ENCODE results near the gene PFKL. TPM values are rescaled to one million over a fixed set of nuclear protein-coding genes. Genes with fewer than 3 reads are reported as not detected.

Gene PFKL
- total RNA-seq, 1 experiment from 2014 or later: 150 TPM

DNA sequence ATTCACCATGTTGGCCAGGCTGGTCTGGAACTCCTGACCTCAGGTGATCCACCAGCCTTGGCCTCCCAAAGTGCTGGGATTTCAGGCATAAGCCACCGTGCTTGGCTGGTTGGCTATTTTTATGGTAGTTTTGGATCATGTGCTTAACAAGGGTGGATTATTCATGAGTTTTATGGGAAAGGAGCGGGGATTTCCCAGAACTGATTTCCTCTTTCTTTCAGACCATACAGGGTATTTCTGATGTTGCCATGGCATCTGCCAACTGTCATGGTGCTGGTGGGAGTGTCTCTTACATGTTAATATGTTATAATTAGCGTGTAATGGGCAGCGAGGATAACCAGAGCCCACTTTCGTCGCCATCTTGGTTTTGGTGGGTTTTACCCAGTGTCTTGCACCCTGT lies 56.8 kb downstream of the PFKL start (continued):
- TF ChIP-seq, protein P1, sequence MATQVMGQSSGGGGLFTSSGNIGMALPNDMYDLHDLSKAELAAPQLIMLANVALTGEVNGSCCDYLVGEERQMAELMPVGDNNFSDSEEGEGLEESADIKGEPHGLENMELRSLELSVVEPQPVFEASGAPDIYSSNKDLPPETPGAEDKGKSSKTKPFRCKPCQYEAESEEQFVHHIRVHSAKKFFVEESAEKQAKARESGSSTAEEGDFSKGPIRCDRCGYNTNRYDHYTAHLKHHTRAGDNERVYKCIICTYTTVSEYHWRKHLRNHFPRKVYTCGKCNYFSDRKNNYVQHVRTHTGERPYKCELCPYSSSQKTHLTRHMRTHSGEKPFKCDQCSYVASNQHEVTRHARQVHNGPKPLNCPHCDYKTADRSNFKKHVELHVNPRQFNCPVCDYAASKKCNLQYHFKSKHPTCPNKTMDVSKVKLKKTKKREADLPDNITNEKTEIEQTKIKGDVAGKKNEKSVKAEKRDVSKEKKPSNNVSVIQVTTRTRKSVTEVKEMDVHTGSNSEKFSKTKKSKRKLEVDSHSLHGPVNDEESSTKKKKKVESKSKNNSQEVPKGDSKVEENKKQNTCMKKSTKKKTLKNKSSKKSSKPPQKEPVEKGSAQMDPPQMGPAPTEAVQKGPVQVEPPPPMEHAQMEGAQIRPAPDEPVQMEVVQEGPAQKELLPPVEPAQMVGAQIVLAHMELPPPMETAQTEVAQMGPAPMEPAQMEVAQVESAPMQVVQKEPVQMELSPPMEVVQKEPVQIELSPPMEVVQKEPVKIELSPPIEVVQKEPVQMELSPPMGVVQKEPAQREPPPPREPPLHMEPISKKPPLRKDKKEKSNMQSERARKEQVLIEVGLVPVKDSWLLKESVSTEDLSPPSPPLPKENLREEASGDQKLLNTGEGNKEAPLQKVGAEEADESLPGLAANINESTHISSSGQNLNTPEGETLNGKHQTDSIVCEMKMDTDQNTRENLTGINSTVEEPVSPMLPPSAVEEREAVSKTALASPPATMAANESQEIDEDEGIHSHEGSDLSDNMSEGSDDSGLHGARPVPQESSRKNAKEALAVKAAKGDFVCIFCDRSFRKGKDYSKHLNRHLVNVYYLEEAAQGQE (IDR thresholded peaks at IDR 0.05; ENCODE audit: low read depth): no peak

DNA sequence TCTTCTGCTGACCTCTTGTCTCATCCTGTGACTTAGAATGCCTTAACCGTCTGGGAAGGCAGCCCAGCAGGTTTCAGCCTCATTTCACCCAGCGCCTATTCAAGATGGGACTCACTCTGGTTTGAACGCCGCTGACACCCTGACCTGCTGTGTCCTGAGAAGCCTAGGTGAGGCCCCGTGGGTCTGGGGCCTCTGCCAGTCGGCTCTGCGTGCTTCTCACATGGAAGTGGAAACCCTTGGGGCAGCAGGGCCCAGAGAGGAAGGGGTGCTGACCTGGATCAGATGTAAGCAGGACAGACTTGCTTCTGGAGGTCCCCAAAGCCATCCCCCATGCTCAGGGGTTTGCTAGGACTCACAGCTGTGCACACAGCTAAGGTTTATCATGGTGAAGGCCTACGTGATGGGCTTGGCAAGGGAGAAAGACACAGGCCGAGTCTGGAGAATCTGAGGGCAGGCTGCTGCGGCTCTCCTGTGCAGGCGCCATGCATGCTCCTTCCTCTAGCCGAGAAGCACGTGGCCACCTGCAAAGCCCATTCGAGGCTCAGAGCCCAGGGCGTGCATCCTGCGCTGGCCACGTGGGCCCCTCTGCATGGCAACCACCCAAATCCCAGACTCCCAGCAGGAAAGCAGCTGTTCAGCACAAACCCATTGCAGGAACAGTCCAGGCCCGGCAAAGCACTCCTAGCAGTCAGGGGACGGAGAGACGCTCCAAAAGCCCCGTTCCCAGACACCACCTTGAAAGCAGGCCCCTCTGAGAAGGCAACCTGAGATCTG lies 57.4 kb downstream of the PFKL start:
- Histone ChIP-seq H2AFZ (ENCODE audit: low read depth, low read length, poor library complexity, severe bottlenecking) (no peak overlapping the region), H3K36me3 (ENCODE audit: control insufficient read depth in 1 of 2, insufficient read depth in 2 of 2, low read length in 2 of 2) (no peaks in the 10 kb centered on the region), H3K4me1 (ENCODE audit: control insufficient read depth in 1 of 2, insufficient read depth in 2 of 2, low read length in 2 of 2) (no peaks in the 10 kb centered on the region), H3K4me2 (ENCODE audit: low read length) (no peak overlapping the region), H3K9ac (ENCODE audit: low read length) (no peak overlapping the region), H3K79me2 (ENCODE audit: insufficient read depth, low read length) (no peaks in the 10 kb centered on the region), H4K20me1 (ENCODE audit: insufficient read depth) (no peaks in the 10 kb centered on the region), H3K9me2 (ENCODE audit: insufficient read depth) (no peaks in the 10 kb centered on the region), H3K4me3 (replicated peaks in 1 of 2; ENCODE audit: low read depth in 1 of 2, low read length in 2 of 2) (no peak overlapping the region), H3K27me3 (ENCODE audit: insufficient read depth, low read length) (no peaks in the 10 kb centered on the region), H3K9me3 (ENCODE audit: control insufficient read depth in 1 of 2, insufficient read depth in 1 of 2, low read depth in 1 of 2, low read length in 2 of 2) (no peaks in the 10 kb centered on the region), H3K27ac (ENCODE audit: low read depth, low read length) (no peak overlapping the region)
- ChIA-PET RAD21 (ENCODE audit: low non-redundant PET in 1 of 2, low total read pairs in 2 of 2, uncharacterized antibody in 2 of 2, unreplicated experiment in 2 of 2) (no interaction called here), CTCF (no interaction called here), POLR2A (no interaction called here)
- no peak for DNase-seq (ENCODE audit: low read depth, low spot score)
- intact Hi-C loops (cut with micrococcal nuclease): no loop called here
- no peak for ATAC-seq
- BruUV-seq (replicated peaks): no TSS peak
- TF ChIP-seq EGR1 (IDR thresholded peaks at IDR 0.05; ENCODE audit: low read depth): no peak

DNA sequence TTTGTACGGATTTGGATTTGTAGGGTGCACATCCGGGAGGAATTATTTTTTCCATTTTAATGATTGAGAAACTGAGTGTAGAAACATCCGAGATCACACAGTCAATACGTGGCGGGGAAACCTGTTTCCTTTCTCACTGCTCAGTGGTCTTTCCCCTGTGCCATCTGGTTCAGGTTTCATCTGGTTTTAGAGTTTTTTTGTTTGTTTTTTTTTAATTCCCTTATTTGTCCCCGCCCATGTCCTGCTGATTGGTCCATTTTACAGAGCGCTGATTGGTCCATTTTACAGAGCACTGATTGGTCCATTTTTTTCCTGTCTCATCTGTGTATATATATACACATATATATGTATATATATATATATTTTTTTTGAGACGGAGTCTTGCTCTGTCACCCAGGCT lies 59.5 kb downstream of the PFKL start:
- H3K27me3 ChIP-seq (ENCODE audit: insufficient read depth, low read length): no peaks in the 10 kb centered on the region
- H3K4me2 ChIP-seq (ENCODE audit: low read length): no peak overlapping the region
- BruUV-seq (replicated peaks): no TSS peak
- H3K9ac ChIP-seq (ENCODE audit: low read length): no peak overlapping the region
- no peaks in the 10 kb centered on the region for H4K20me1 ChIP-seq (ENCODE audit: insufficient read depth)
- CTCF ChIA-PET: no interaction called here
- intact Hi-C loops (cut with micrococcal nuclease): no loop called here
- H3K4me1 ChIP-seq (ENCODE audit: control insufficient read depth in 1 of 2, insufficient read depth in 2 of 2, low read length in 2 of 2): no peaks in the 10 kb centered on the region
- ATAC-seq (no peak), DNase-seq (ENCODE audit: low read depth, low spot score) (no peak)
- H3K27ac ChIP-seq (ENCODE audit: low read depth, low read length): no peak overlapping the region
- H3K36me3 ChIP-seq (ENCODE audit: control insufficient read depth in 1 of 2, insufficient read depth in 2 of 2, low read length in 2 of 2): no peaks in the 10 kb centered on the region
- no peaks in the 10 kb centered on the region; a peak in 1 of 4 replicates for H3K9me3 ChIP-seq (ENCODE audit: control insufficient read depth in 1 of 2, insufficient read depth in 1 of 2, low read depth in 1 of 2, low read length in 2 of 2)
- no peak overlapping the region for H3K4me3 ChIP-seq (replicated peaks in 1 of 2; ENCODE audit: low read depth in 1 of 2, low read length in 2 of 2)
- no peaks in the 10 kb centered on the region for H3K79me2 ChIP-seq (ENCODE audit: insufficient read depth, low read length)
- no peak overlapping the region for H2AFZ ChIP-seq (ENCODE audit: low read depth, low read length, poor library complexity, severe bottlenecking)
- RAD21 ChIA-PET (ENCODE audit: low non-redundant PET in 1 of 2, low total read pairs in 2 of 2, uncharacterized antibody in 2 of 2, unreplicated experiment in 2 of 2): no interaction called here
- no peaks in the 10 kb centered on the region for H3K9me2 ChIP-seq (ENCODE audit: insufficient read depth)
- POLR2A ChIA-PET: no interaction called here
- TF ChIP-seq ZFX (IDR thresholded peaks at IDR 0.05) (no peak), TCF7L2 (IDR thresholded peaks at IDR 0.05; ENCODE audit: borderline replicate concordance, extremely low read depth, insufficient read depth, insufficient read length) (no peak), EZH2 (IDR thresholded peaks at IDR 0.05) (no peak), YY1 (IDR thresholded peaks at IDR 0.05; ENCODE audit: extremely low read depth, insufficient replicate concordance, low read depth, low read length) (no peak), POLR2AphosphoS5 (IDR thresholded peaks at IDR 0.05; ENCODE audit: low read depth, low read length) (no peak), ELF1 (IDR thresholded peaks at IDR 0.05; ENCODE audit: borderline replicate concordance, low read depth) (no peak), SRF (IDR thresholded peaks at IDR 0.05; ENCODE audit: low read depth) (no peak), CEBPB (IDR thresholded peaks at IDR 0.05; ENCODE audit: low read depth) (no peak), POLR2A (IDR thresholded peaks at IDR 0.05; ENCODE audit: borderline replicate concordance, extremely low read depth, insufficient read depth, insufficient read length) (no peak)
- TF ChIP-seq, protein P2, sequence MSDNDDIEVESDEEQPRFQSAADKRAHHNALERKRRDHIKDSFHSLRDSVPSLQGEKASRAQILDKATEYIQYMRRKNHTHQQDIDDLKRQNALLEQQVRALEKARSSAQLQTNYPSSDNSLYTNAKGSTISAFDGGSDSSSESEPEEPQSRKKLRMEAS (IDR thresholded peaks at IDR 0.05): no peak
- TF ChIP-seq, protein P3, sequence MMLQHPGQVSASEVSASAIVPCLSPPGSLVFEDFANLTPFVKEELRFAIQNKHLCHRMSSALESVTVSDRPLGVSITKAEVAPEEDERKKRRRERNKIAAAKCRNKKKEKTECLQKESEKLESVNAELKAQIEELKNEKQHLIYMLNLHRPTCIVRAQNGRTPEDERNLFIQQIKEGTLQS (IDR thresholded peaks at IDR 0.05): no peak

All from HCT116 (cell line).